HG02973 (cell line): ENCODE results near the gene MED10.

ENCODE experiments used
- ATAC-seq: cut with Tn5 transposase; IDR thresholded peaks from one replicate; pipeline ENCODE4 v1.9.1; 2021; ENCODE audit warnings: moderate library complexity; ENCODE audit not compliant: unreplicated experiment

Gene MED10

GRCh38 chr5:6353602-6354302, 24.6 kb downstream of the MED10 start:
- no peak for ATAC-seq

DNA sequence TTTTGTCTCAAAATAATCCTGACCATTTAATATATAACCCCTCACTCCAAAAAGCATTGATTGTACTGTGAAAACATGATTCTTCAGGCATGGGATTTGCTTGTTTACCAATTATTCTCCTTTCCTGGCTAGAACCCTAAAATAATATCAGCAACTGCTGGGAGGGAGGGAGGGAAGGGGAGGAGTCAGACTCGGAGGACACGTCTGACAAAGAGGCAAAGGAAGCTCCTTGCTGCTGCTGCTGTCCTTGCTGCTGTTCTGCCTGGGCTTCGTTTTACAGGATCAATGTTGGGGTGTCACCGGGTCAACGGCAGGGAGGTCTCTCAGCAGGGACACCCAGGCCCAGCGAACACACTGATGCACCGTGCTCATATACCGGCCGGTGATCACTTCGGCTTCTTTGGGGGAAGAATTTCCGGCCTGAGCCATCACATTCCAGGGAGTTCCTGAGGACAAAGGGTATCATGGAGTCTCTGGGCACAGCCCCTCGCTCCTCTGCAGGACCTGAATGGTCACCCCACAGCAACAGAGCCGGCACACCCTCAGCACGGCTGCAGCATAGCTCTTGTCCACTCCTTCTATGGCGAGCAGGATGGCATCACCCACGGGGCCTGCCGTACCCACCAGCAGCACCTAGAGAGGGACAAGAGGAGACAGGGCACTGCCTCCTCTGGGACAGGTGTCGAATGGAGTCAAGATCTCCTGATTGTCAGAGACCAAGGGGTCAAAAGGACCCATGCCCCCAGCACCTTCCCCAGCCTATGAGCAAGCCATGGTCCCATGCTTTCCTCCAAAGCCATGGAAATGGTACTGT, 27.9 kb downstream of the MED10 start:
- ATAC-seq: no peak

- ATAC-seq: no peak
Measured at GRCh38 chr5:6349387-6349786, 29.0 kb downstream of the MED10 start.

- ATAC-seq: no peak
Measured at GRCh38 chr5:6348476-6349000, 29.8 kb downstream of the MED10 start.

DNA sequence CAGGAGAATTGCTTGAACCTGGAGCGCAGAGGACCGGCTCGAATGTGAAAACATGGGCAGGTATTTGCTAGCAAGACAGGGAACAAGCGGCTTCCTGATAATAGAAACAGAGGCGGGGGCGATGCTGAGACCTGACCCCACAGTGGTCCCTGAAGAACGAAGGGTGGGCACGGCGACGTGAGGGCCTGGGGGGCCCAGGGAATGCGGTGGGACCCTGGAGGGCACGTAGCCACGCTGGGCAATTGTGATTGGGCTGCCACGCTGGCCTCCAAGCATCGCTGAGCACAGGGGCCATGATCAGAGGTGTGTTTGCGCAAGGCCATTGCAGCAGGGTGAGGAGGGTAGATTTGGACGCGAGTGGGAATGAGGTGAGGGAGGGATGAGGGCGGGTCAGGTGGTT, 30.7 kb downstream of the MED10 start:
- ATAC-seq: no peak

DNA sequence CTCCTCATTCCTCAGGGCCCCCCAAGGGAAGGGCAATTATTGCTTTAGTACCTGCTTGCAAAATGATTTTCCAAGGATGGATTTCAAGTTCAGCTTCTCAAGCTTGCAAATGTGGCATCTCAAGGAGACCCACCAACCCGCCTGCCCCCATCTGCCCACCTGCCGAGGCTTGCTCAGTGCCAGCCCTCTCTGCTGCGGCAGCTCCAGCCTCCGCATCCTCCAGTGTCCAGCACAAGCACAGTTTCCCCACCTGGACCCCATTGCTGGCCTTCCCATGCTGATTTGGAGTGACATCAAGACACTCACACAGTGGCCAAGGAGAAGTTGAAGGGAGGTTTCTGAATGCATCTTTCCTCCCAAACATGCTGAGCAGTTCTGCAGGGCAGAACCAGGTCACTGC, 31.2 kb downstream of the MED10 start:
- ATAC-seq: no peak

GRCh38 chr5:6344593-6344989, 33.8 kb downstream of the MED10 start:
- ATAC-seq: no peak

GRCh38 chr5:6343951-6344592, 34.3 kb downstream of the MED10 start:
- ATAC-seq: no peak

DNA sequence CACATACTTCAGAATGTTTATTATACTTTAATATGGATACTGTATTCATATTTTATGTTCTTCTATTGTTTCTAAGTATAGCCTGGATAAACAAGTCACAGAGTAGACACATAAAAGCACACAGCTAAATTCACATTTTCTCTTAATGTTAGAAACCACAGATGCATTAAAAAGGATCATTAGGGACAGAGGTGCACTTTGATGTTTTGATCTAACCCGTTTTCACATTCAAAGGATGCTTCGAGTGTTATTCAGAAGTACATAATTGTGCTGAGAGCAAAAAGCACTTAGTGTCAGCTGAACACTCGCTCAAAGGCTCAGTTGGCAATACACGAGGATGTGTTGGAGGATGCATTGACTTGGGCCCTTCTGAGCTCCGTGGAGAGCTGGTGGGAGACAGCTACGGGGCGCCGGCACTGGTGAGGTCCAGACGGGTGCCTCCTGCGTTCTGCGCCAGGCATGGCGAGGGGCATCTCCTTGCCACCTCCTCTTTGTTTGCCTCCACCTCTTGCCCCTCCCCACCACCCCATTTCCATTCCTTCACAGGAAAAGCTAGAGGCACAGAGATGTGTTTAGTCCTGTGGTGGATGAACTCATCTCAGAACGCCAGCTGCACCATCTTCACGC, 35.5 kb downstream of the MED10 start:
- no peak for ATAC-seq

GRCh38 chr5:6340100-6340499, 38.2 kb downstream of the MED10 start:
- ATAC-seq: no peak

DNA sequence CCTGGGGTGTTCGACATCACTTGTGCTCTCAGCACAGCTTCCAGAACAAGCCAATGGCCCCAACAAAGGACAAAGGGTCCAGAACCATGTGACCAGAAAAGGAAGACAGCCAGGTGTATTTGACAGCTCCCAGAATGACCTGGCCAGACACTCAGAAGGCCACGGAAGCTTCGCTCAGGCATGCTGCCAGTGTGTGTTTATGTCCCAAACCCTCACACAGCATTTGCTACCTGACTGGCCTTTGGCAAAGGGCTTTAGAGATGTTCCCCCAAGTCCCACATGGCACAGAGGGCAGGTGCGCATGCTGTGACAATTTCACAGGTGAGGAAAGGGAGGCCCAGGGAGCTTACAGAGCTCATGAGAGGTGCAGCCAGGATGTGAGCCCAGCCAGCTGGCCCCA, 39.5 kb downstream of the MED10 start:
- ATAC-seq: no peak

DNA sequence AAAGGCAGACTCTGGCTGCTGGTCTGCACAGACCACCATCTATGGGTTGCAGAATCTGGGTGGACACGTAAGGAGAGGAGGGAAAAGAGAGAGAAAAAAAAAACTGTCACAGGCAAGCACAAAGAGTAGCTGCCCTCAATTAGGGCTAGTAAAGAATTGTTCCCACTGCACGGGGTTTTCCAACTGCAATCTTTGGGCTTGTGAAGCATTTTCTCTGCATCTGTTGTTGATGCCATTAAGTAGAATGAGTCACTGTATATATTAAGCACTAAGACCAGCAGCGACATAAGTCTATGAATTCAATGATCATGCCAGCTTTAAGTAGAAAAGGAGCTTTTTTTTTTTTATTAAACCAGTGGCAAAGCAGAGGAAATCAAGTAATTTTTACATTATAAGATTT, 40.2 kb downstream of the MED10 start:
- ATAC-seq: no peak

GRCh38 chr5:6333182-6333905, 45.0 kb downstream of the MED10 start:
- no peak for ATAC-seq

GRCh38 chr5:6328173-6328572, 50.2 kb downstream of the MED10 start:
- no peak for ATAC-seq

- ATAC-seq: no peak
Measured at GRCh38 chr5:6326776-6327175, 51.6 kb downstream of the MED10 start.

DNA sequence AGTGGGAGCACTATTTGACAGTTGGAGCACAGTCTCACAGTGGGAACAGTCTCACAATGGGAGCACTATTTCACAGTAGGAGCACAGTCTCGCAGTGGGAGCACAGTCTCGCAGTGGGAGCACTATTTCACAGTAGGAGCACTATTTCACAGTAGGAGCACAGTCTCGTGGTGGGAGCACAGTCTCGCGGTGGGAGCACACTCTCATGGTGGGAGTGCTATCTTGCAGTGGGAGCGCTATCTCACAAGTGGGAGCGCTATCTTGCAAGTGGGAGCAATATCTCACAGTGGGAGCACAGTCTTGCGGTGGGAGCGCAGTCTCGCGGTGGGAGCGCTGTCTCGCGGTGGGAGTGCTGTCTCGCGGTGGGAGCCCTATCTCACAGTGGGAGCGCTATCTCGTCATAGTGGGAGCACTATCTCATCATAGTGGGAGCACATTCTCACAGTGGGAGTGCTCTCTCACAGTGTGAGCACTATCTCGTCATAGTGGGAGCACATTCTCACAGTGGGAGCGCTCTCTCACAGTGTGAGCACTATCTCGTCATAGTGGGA, 56.1 kb downstream of the MED10 start:
- ATAC-seq: no peak
